Smooth muscle cell (in vitro differentiated cells): ENCODE data around the gene NR2C2. TPM values are rescaled to one million over a fixed set of nuclear protein-coding genes. Genes with fewer than 3 reads are reported as not detected.
"Not testable (repeated sequence)": the region's sequence is repeated elsewhere in the genome, so short reads cannot be mapped to it uniquely, and the experiment has no call there.

Source experiments
- DNase-seq: peaks from one replicate; lab custom pipeline; 2025; ENCODE audit not compliant: unreplicated experiment; lab: John Stamatoyannopoulos, UW
- H2AFZ ChIP-seq: fragments of 200-600 bp; sonication (generic); 2 replicates; pipeline ENCODE4 v1.6.0; 2016; ENCODE audit warnings: antibody characterized with exemption, low read depth, mild to moderate bottlenecking
- H3F3A ChIP-seq: fragments of 200-600 bp; sonication (generic); 2 replicates; pipeline ENCODE4 v1.6.0; 2017; ENCODE audit warnings: antibody characterized with exemption, low read depth
- H3K27ac ChIP-seq: fragments of 200-600 bp; sonication (generic); 2 replicates; pipeline ENCODE4 v1.5.1; 2016; ENCODE audit warnings: low read depth, mild to moderate bottlenecking
- H3K27me3 ChIP-seq: fragments of 200-600 bp; sonication (generic); 2 replicates; pipeline ENCODE4 v1.6.1; 2016; ENCODE audit warnings: low read depth, mild to moderate bottlenecking
- H3K36me3 ChIP-seq: fragments of 200-600 bp; sonication (generic); 2 replicates; pipeline ENCODE4 v1.5.1; 2016; ENCODE audit warnings: low read depth
- H3K4me1 ChIP-seq: fragments of 200-600 bp; sonication (generic); 2 replicates; pipeline ENCODE4 v1.5.1; 2016; ENCODE audit warnings: low read depth
- H3K4me2 ChIP-seq: fragments of 200-600 bp; sonication (generic); 2 replicates; pipeline ENCODE4 v1.6.0; 2016; ENCODE audit warnings: mild to moderate bottlenecking
- H3K4me3 ChIP-seq: fragments of 200-600 bp; sonication (generic); 2 replicates; pipeline ENCODE4 v1.5.1; 2016; ENCODE audit warnings: mild to moderate bottlenecking
- H3K79me2 ChIP-seq: fragments of 200-600 bp; sonication (generic); 2 replicates; pipeline ENCODE4 v1.6.0; 2016; ENCODE audit warnings: low read depth, mild to moderate bottlenecking
- H3K9ac ChIP-seq: fragments of 200-600 bp; sonication (generic); 2 replicates; pipeline ENCODE4 v1.6.0; 2016; ENCODE audit warnings: low read depth
- H3K9me3 ChIP-seq: fragments of 200-600 bp; sonication (generic); replicated peaks from 2 replicates; pipeline ENCODE4 v1.5.1; 2016; ENCODE audit warnings: low read depth
- H4K20me1 ChIP-seq: fragments of 200-600 bp; sonication (generic); 2 replicates; pipeline ENCODE4 v1.6.0; 2016; ENCODE audit warnings: low read depth
- WGBS: methylation state at CpG from one replicate; pipeline ENCODE4 v1.1.7; 2016; ENCODE audit warnings: low lambda C conversion rate; 5-methylcytosine and 5-hydroxymethylcytosine counted together
- polyA plus RNA-seq: library from polyadenylated mRNA; unstranded; fragments of >200 nt; fragmentation: Nextera tagmentation; extraction: Ambion mirVana; gene quantifications from 2 replicates; pipeline ENCODE4 v1.2.1, GENCODE V29; 2016
- total RNA-seq: library from RNA; depleted of rRNA; stranded (reverse); fragments of >200 nt; gene quantifications from 2 replicates; pipeline ENCODE4 v1.2.3, GENCODE V29; 2014
- TF ChIP-seq, protein P1 (sequence below): fragments of 200-600 bp; sonication (generic); IDR thresholded peaks from 2 replicates; pipeline ENCODE4 v1.5.1; 2017; ENCODE audit warnings: borderline replicate concordance, mild to moderate bottlenecking, antibody characterized with exemption; ENCODE audit not compliant: insufficient read depth, poor library complexity, severe bottlenecking

NR2C2 gene
- total and polyA plus RNA-seq, 2 experiments from 2014 or later = 11.6 to 28.5 TPM

DNA sequence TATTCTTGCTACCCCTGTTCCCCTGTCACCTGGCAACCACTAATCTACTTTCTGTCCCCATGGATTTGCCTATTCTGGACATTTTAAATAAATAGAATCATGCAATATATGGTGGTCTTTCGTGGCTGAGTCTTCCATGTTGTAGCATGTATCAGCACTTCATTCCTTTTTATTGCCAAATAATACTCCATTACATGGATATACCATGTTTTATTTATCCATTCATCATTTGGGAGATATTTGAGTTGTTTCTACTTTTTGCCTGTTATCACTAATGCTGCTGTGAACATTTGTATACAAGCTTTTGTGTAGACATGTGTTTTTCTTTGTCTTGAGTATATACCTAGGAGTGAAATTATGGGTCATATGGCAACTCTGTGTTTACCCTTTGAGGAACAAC, 50.6 kb downstream of the NR2C2 start:
- no peaks in the 10 kb centered on the region for H3K36me3 ChIP-seq
- H3K4me1 ChIP-seq = no peaks in the 10 kb centered on the region
- no peak overlapping the region for H3K9ac ChIP-seq
- no peaks in the 10 kb centered on the region for H3K27me3 ChIP-seq
- no peak overlapping the region for H3K27ac ChIP-seq
- H3F3A ChIP-seq = no peaks in the 10 kb centered on the region
- TF ChIP-seq, protein P1, sequence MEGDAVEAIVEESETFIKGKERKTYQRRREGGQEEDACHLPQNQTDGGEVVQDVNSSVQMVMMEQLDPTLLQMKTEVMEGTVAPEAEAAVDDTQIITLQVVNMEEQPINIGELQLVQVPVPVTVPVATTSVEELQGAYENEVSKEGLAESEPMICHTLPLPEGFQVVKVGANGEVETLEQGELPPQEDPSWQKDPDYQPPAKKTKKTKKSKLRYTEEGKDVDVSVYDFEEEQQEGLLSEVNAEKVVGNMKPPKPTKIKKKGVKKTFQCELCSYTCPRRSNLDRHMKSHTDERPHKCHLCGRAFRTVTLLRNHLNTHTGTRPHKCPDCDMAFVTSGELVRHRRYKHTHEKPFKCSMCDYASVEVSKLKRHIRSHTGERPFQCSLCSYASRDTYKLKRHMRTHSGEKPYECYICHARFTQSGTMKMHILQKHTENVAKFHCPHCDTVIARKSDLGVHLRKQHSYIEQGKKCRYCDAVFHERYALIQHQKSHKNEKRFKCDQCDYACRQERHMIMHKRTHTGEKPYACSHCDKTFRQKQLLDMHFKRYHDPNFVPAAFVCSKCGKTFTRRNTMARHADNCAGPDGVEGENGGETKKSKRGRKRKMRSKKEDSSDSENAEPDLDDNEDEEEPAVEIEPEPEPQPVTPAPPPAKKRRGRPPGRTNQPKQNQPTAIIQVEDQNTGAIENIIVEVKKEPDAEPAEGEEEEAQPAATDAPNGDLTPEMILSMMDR = no peak
- peaks cover 75% of the 10 kb centered on the region for H4K20me1 ChIP-seq
- no peak for DNase-seq
- no peak overlapping the region for H3K4me3 ChIP-seq
- no peak overlapping the region for H3K4me2 ChIP-seq
- H3K79me2 ChIP-seq = peaks cover 71% of the 10 kb centered on the region
- no peaks in the 10 kb centered on the region for H3K9me3 ChIP-seq
- no peak overlapping the region for H2AFZ ChIP-seq
- WGBS = 97% methylated on average over 1 of the region's 1 CpG

DNA sequence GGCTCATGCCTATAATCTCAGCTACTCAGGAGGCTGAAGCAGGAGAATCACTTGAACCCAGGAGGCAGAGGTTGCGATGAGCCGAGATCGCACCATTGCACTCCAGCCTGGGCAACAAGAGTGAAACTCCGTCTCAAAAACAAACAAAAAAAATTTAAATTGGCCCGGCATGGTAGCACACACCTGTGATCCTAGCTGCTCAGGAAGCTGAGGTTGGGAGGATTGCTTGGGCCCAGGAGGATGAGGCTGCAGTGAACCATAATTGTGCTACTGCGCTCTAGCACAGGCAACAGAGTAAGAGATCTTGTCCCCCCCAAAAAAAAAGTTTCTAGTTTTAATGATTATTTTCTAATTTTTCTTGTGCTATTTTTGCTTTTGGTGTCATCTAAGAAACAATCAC, 51.8 kb downstream of the NR2C2 start:
- H3F3A ChIP-seq, H3K4me1 ChIP-seq, H3K36me3 ChIP-seq, DNase-seq, H3K9ac ChIP-seq, H3K27me3 ChIP-seq, H3K9me3 ChIP-seq, H2AFZ ChIP-seq, H3K4me2 ChIP-seq, H3K4me3 ChIP-seq, H3K27ac ChIP-seq: not testable (repeated sequence)
- Histone ChIP-seq H4K20me1 (peaks cover 75% of the 10 kb centered on the region), H3K79me2 (peaks cover 75% of the 10 kb centered on the region)
- 99% methylated on average over 6 of the region's 6 CpGs for WGBS

DNA sequence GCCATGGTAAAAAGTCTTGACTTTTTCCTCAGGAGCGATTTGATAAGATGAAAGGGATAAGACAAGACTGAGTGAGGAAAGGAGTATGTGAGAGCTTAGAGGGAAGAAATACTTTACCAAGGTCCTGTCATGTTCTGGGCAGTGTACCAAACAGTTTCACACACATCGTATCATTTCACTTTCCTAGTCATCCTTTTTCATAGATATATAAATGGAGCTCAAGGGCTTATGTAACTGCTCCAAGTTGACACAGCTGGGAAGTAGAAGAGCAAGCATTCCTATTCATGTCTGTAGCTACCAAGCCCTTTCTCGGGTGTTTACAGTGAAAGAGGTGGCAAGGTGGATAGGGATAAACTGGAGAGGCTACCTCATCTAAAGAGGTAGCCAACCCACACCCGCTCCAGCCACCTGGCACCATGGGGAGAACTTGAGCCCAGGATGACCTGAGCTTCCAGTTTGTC, 60.3 kb downstream of the NR2C2 start:
- Histone ChIP-seq H3K9me3 (no peaks in the 10 kb centered on the region), H3K79me2 (peaks cover 34% of the 10 kb centered on the region), H3F3A (peaks cover 13% of the 10 kb centered on the region), H2AFZ (no peak overlapping the region), H3K4me2 (no peak overlapping the region), H3K9ac (no peak overlapping the region), H3K27me3 (no peaks in the 10 kb centered on the region), H3K27ac (no peak overlapping the region), H4K20me1 (peaks cover 86% of the 10 kb centered on the region), H3K4me3 (no peak overlapping the region), H3K4me1 (no peaks in the 10 kb centered on the region), H3K36me3 (no peaks in the 10 kb centered on the region)
- WGBS = 62% methylated on average over 4 of the region's 4 CpGs
- TF ChIP-seq, protein P1 = no peak
- DNase-seq = no peak

DNA sequence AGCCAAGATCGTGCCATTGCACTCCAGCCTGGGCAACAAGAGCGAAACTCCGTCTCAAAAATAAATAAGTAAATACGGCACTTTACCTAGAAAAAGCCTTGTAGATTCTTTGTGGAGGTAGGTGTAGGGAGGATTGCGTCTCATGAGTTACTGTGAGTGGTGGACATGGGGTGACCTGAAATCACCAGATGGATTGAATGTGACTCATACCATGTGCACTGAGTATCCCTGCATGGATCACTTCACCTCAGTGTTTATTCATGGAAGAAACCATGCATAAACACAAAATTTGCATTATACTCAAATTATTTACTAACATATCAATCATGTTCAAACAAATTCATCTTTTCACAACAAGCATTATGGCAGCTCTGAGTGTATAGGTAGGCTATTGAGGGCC, 61.8 kb downstream of the NR2C2 start:
- H3K9me3 ChIP-seq = no peaks in the 10 kb centered on the region
- no peaks in the 10 kb centered on the region for H3K4me1 ChIP-seq
- H3K27me3 ChIP-seq = no peaks in the 10 kb centered on the region
- peaks cover 21% of the 10 kb centered on the region for H3K79me2 ChIP-seq
- H4K20me1 ChIP-seq = peaks cover 82% of the 10 kb centered on the region
- no peak overlapping the region for H3K4me2 ChIP-seq
- WGBS = 97% methylated on average over 5 of the region's 5 CpGs
- peaks cover 5% of the 10 kb centered on the region for H3K36me3 ChIP-seq
- DNase-seq = no peak
- H3K4me3 ChIP-seq = no peak overlapping the region
- no peak overlapping the region for H3K9ac ChIP-seq
- peaks cover 13% of the 10 kb centered on the region for H3F3A ChIP-seq
- TF ChIP-seq, protein P1 = no peak
- no peak overlapping the region for H2AFZ ChIP-seq
- H3K27ac ChIP-seq = no peak overlapping the region
